GM18511 (cell line): ENCODE measurements around the gene HES4.

Experiments
- ATAC-seq: cut with Tn5 transposase; IDR thresholded peaks from one replicate; pipeline ENCODE4 v1.9.1; 2021; ENCODE audit warnings: mild to moderate bottlenecking, moderate library complexity; ENCODE audit not compliant: unreplicated experiment

The HES4 gene

DNA sequence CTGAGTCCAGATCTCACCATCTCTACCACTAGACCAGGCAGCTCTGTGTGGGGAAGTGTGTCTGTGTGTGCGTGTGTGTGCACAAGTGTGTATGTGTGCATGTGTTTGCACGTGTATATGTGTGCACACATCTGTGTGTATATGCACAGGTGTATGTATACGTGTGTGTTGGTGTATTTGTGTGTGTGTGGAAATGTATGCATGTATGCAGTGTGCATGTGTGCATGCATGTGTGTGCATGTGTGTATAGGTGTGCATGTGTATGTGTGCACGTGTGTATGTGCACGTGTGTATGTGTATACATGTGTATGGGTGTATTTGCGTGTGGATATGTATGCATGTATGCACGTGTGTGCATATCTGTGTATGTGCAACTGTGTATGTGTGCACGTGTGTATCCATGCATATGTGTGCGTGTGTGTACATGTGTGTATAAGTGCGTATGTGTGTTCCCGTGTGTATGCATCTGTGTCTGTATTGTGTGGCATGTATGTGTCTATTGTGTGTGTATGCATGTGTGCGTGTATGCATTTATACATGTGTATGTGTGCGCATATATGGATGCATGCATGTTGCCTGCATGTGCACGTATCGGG, 30.5 kb downstream of the HES4 start:
- ATAC-seq: no peak

DNA sequence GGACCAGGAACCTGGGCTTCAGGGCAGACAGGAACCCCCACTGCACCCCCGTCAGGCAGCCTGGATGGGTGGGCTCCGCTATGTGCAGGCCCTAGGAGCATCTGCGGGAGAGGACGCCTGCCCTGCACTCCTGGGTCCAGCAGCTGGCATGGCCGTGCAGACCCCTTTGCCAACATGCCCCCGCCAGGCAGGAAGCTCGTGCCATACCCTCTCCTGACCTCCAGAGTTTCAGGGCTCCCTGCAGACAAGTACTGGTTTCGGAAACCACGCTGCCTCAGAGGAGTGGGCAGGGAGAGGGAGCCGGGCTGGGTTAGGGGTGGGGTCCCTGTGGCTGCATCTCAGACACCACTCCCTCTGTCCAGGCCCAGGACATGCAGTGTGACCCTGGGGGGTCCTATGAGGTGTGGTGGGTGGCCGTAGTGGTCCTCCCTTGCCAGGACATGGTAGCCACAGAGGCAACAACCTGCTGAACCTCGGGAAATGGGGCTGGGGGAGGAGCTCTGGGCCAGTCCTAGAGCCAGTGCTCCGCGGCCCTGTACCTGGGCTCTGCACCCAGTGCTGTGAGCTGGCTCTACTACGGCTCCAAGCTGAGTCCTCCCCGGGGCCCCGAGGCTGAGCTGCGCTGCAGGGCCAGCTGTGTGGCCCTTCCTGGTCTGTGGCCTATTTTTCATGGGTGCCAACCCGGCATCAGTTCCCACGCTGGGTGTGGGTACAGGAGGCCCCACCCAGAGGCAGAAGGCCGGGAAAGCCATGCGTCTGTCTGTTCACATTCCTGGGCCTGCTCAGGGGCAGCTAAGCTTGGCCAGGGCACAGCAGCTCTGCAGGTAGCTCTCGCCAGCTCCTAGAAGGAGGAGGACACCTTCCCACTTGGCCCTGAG, 32.2 kb downstream of the HES4 start:
- ATAC-seq: no peak

DNA sequence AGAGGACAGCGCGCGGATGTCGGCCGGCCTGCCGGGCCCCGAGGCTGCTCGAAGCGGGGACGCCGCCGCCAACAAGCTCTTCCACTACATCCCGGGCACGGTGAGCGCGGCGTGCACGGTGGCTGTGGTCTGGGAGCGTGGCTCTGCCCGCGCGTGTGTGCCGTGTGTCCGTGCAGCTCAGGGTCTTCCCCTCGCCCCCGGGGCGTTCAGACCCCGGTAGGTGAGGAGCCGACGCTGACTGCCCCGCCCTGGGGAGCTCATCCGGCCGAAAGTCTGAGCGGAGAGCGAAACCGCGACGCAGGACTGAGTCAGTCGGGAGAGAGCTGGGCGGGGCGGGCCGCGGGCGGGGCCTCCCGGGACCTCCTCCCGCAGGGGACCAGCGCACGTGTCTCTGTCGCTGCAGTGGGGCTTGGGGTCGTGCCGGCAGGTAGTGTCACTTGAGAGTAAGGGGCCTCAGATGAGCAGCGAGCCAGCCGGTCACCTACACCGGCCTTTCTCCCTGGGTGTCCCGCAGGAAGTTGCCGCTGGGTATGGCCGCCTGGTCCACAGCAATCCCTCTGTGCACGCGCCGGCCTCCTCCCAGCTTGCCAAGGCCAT, 33.1 kb downstream of the HES4 start:
- ATAC-seq: peak; percentile 78

DNA sequence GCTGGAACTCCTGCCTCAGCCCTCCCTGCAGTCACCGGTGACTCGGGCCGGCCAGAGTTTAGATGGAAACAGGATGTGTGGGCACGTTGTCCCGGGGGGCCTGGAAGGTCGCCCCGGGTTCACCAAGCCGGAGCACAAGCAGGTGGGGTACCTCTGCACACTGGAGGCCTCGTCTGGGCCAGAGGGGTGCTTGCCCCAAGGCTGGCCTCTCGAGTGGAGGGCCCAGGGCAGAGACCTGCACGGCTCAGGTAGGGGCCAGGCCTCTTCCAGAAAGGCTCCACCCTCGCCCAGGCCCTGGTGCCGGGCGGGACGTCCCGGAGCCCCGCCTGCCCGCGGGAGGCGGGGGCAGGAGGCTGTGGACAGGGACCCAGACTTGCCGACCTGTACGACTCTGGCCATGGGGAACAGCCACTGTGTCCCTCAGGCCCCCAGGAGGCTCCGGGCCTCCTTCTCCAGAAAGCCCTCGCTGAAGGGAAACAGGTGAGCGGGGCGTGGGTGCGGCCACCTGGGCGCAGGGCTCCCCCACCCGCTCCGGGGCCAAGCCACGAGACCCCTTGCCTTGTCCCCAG, 33.7 kb downstream of the HES4 start, which contains the start of gene PLEKHN1:
Gene PLEKHN1, plus strand, starts transcription at position 348 of the 569 bp plus-strand sequence. Its CDS starts 50 bp downstream, at position 398.
- peak; percentile 42 for ATAC-seq

DNA sequence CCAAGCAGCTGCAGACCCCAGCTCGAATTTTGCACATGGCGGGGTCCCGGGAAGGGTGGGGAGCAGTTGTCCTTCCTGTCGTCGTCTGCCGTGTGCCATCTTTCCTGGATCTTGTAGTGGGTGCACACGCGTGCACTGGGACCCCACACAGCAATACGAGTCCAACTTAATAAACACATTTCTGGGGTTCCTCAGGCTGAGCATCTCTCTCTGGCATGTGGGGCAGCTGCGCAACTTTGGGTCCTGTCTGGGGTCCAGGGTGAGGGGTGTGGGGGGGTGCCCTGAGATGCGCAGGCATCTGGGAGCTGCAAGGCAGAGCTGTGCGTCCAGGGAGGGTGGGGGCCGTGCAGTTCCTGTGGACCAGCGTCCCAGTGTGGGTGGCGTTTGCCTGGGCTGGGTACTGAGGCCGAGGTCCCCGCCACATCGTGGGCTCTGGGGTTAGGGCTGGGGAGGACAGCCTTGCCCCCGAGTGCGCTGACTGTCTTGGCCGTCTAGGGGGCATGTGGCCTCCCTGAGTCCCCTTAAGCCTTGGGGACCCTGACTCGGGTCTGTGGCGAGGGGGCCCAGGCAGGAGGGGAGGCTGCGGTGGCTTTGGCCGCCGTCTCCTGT, 34.3 kb downstream of the HES4 start:
- no peak for ATAC-seq

DNA sequence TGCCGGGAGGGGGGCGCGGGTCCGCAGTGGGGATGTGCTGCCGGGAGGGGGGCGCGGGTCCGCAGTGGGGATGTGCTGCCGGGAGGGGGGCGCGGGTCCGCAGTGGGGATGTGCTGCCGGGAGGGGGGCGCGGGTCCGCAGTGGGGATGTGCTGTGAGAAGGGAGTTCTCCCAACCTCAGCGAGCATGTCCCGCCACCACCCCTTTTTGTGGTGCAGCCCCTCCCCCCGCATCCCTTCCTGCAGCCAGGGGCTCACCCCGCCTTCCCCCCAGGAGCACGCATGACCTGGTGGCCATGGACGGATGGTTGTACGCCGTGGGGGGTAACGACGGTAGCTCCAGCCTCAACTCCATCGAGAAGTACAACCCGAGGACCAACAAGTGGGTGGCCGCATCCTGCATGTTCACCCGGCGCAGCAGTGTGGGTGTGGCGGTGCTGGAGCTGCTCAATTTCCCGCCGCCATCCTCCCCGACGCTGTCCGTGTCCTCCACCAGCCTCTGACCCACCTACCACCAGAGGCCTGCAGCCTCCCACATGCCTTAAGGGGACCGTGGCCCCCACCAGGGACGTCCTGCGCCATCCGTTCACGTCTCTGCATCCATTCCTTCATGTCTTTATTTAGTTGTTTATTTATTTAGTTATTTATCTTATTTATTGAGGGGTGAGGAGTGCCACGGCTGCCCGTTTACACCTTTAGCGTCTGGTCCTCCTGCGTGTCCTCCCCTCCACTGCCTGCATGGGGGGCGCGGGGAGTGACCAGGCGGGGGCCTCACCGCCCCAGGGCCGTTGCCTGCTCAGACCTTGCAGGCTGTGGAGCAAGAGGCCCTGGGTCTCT, 35.0 kb downstream of the HES4 start:
- no peak for ATAC-seq

DNA sequence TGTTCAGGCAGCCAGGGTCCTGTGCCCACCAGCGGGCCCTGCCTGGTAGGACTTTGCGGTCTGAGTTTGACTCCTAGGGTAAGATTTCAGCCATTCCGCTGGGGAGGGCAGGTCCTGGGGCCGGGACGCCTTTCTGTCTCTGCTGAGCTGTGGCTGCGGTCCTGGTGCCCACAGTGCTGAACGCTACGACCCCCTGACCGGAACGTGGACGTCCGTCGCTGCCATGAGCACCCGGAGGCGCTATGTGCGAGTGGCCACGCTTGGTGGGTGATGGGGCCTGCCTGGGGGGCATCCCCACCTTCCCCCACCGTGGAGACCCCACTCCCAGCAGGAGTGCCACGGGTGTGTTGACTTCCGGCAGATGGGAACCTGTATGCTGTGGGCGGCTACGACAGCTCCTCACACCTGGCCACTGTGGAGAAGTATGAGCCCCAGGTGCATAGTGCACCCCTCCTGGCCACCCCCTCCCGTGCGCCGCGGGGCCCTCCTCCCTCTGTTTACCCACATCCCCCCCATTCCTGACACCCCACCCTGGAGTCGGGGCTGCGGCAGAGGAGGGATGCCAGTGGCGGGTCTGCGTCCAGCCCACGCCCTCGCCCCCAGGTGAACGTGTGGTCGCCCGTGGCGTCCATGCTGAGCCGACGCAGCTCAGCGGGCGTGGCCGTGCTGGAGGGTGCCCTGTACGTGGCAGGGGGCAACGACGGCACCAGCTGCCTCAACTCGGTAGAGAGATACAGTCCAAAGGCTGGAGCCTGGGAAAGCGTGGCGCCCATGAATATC, 36.0 kb downstream of the HES4 start:
- ATAC-seq: no peak

DNA sequence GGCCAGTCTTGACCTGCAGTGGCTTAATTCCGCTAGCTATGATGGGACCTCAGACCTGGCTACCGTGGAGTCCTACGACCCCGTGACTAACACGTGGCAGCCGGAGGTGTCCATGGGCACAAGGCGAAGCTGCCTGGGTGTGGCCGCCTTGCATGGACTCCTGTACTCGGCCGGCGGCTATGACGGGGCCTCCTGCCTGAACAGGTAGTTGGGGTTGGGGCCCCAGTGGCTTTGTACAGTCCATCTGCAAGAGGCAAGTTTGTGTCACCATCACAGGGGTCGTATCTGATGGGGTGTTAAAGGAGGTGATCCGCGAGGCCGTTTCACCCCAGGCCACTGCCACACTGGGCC, 36.6 kb downstream of the HES4 start:
- ATAC-seq: no peak

DNA sequence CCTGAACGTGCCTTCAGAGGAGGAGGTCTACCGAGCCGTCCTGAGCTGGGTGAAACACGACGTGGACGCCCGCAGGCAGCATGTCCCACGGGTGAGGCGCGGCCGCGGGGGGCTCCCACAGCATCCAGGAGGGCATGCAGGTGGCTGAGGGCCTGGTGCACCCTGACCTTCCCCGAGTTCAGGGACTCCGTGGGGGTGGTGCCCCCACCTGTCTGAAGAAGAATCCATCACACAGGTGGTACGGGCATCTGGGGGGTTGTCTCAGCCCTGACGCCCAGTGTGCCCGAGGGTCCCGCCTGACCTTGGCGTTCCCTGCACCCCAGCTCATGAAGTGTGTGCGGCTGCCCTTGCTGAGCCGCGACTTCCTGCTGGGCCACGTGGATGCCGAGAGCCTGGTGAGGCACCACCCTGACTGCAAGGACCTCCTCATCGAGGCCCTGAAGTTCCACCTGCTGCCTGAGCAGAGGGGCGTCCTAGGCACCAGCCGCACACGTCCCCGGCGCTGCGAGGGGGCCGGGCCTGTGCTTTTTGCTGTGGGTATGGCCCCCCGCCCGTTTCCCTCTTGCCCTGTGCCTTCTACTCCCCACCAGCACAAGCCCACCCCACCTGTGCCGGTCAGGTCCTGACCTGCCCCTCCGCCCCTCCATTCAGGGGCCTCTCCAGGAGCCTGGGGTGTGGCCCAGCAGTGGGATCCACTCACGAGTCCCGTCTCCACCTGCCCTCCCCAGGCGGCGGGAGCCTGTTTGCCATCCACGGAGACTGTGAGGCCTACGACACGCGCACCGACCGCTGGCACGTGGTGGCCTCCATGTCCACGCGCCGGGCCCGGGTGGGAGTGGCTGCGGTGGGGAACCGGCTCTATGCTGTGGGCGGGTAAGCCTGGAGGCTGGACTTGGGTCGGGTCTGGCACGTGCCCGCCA, 37.3 kb downstream of the HES4 start:
- no peak for ATAC-seq

DNA sequence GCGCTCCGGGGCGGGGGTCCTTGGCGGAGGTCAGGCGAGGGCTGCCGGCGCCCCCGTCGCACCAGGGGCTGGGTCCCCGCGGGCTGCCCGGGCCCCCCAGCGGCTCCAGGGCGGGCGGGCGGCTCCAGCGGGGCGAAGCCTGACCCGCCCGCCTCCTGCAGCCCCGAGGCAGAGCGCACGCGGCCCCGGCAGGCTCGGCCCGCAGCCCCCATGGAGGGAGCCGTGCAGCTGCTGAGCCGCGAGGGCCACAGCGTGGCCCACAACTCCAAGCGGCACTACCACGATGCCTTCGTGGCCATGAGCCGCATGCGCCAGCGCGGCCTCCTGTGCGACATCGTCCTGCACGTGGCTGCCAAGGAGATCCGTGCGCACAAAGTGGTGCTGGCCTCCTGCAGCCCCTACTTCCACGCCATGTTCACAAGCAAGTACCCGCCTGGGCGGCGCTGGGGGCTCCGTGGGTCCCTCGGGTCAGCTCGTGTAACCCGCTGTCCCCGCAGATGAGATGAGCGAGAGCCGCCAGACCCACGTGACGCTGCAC, 38.7 kb downstream of the HES4 start:
- no peak for ATAC-seq

DNA sequence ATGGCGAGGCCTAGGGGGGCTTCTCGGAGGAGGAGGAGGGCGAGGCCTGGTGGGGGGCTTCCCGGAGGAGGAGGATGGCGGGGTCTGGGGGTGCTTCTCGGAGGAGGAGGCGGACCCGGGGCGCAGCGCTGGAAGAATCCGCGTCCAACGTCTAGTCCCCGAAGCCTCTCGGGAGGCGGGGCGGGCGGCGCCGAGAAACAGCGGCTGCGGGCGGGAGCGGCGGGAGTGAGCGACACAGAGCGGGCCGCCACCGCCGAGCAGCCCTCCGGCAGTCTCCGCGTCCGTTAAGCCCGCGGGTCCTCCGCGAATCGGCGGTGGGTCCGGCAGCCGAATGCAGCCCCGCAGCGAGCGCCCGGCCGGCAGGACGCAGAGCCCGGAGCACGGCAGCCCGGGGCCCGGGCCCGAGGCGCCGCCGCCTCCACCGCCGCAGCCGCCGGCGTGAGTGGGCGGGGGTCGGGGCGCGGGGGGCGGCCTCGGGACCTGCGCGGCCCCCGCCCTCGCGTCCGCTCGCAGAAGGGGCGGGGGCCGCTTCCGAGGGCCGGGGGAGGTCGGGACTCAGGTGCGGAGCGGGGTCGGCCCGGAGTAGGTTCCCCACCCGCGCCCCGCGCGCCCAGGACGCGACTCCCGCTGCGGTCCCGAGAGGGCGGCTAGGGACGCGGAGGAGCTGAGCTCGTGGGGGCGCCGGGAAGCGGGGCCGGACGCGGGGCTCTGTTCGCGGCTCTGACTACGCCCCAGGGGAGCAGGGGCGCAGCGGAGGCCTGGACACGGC, 39.4 kb downstream of the HES4 start, which contains the start of gene KLHL17:
Gene KLHL17, plus strand, starts transcription at position 222 of the 769 bp plus-strand sequence. Its CDS starts 110 bp downstream, at position 332.
- ATAC-seq: peak; percentile 60

DNA sequence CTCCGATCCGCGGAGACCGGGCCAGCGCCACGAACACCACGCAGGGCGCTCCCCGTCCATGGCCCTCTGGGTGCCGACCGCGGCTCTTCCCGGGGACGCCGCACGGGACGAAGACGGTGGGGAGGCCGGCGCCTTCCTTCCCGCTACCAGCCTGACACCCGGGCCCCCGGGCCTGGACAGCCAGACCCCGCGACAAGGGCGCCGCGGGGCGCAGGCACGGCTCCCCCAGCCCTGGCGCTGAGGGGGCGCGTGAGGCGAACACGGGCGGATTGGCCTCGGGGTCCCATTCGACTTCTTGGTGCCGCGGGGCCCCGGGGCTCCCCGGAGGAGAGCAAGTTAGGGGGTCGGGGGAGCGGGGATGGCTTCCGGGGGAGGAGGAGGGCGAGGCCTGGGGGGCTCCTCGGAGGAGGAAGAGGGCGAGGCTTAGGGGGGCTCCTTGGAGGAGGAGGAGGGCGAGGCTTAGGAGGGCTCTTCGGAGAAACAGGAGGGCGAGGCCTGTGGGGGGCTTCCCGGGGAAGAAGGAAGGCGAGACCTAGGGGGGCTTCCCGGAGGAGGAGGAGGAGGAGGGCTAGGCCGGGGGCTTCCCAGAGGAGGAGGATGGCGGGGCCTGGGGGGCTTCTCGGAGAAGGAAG, 40.0 kb downstream of the HES4 start:
- ATAC-seq: no peak

DNA sequence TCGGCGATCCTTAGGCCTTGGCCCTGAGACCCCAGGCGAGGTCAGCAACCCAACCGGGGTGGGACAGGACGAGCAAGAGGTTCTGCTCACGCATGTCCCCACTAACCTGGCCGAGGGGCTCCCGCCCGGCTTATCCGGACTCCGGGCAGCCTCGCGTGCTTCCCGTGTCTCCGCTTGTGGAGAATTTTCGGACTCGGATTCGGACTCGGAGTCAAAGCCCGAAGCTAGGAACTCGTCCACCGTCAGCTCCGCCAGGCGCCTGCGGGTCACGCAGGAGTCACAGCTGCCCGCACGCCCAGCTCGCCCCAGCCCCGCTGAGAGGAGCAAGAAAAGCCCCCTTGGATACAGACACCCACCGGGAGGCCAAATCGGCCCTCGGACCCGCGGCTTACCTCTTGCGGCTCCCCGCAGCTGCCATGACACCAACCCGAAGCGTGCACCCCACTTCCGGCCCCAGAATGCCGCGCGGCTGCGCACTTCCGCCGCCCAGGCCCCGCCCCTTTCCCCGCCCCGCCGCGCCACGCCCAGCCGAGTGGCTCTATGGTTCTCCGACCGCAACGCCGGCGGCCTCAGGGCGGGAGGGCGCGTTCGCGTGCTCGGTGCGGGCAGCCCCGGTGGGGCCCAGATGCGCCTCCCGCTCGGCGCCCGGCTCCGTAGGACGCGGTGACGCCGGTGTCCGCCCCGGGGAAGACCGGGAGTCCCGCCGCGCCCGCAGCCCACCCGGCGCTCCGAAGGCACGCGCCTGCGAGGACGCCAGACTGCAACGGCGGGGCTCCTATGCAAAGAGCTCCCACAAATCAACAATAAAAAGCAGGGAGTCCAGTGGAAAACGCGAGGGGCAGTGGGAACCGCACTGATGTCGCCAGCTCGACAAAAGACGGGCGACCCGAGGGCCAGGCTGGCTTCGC, 40.8 kb downstream of the HES4 start, which contains the start of gene NOC2L:
Gene NOC2L, minus strand, starts transcription at position 434 of the 908 bp plus-strand sequence. Its CDS starts 16 bp downstream, at position 418.
- ATAC-seq: peak; percentile 71

DNA sequence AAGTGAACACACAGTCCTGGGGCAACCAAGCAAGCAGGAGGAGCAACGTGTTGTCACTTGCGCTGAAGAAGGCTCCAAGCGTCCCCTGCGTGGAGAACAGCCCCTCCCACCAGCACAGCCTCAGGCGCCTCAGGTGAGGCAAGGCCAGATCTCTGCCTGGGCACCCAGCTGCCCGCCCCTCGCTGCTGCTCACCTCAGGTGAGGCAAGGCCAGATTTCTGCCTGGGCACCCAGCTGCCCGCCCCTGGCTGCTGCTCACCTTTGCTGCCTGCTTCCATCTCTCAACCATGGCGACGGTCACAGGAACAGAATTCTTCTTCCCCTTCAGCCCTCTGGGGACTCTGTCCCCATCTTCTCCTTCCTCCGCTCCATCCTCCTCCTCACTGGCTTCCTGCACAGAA, 43.3 kb downstream of the HES4 start:
- ATAC-seq: no peak

DNA sequence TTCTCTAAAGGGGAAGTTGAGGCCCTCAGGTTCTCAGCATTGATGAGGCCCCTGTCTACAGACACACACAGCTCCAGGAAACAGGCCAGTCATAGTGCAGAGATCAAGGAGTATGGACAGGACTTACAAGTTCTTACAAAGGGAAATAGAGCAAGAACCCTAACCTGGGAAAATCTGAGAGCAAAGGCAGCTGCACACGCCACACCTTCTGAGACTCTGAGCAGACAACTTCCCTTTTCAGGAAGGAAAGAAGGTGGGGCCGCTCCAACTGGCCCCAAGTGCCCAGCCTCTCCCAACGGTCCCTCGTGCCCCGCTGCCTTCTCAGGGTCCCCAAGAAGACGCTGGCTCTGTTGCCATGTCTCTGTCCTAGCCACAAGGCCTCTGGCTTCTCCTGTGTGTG, 44.4 kb downstream of the HES4 start:
- ATAC-seq: no peak

DNA sequence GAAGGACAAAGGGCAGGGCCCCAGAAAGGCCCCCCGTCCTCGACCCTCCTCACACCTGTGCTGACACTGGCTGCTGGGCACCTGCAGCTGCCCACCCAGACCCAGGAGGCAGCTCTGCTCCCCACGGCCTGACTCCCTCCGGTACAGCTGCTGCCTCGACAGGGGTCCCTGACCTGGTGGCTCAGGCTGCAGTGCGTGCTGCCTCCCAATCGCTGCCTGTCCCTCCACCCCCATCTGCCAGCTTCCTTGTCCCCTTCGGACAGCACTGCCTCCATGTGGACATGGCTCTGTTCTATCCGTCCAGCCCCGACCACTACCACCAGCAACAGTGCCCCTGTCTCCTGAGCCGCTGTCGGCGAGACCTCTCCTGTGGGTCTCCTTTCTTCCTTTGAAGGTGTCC, 45.0 kb downstream of the HES4 start:
- ATAC-seq: no peak
